Measurements from ENCODE around the gene LST1.

LST1 gene

DNA sequence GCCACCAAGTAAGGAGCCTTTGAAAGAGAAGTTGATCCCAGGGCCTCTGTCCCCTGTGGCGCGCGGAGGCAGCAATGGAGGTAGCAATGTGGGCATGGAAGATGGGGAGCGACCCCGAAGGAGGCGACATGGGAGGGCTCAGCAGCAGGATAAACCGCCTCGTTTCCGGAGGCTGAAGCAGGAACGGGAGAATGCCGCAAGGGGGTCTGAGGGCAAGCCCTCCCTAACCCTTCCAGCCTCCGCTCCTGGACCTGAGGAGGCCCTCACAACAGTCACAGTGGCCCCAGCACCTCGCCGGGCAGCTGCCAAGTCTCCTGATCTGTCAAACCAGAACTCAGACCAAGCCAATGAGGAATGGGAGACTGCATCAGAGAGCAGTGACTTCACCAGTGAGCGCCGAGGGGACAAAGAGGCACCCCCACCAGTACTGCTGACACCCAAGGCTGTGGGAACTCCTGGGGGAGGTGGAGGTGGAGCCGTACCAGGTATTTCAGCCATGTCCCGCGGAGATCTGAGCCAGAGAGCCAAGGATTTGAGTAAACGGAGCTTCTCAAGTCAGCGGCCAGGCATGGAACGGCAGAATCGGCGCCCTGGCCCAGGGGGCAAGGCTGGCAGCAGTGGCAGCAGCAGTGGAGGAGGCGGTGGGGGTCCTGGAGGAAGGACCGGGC, 46.3 kb downstream of the LST1 start:
- peaks cover 99% of the 10 kb centered on the region for H3K36me3 ChIP-seq (ENCODE audit: insufficient read depth, low read length)
- 0 out of 2 replicates have a peak, but pooled peaks cover 5% of the 10 kb centered on the region for H3F3A ChIP-seq (ENCODE audit: low read depth)
- no peaks in the 10 kb centered on the region for H3K9me2 ChIP-seq (replicated peaks; ENCODE audit: low read depth, low read length)
- peak overlapping the region; percentile 18 for H3K4me2 ChIP-seq (ENCODE audit: low read depth, low read length, poor library complexity, severe bottlenecking)
- H3K9me3 ChIP-seq (ENCODE audit: insufficient read depth, low read depth, low read length): no peaks in the 10 kb centered on the region
- H3K9ac ChIP-seq (ENCODE audit: low read depth, low read length, poor library complexity, severe bottlenecking): no peak overlapping the region
- TF ChIP-seq EZH2phosphoT487 (IDR thresholded peaks at IDR 0.05; ENCODE audit: borderline replicate concordance): no peak
- TF ChIP-seq, protein P1, sequence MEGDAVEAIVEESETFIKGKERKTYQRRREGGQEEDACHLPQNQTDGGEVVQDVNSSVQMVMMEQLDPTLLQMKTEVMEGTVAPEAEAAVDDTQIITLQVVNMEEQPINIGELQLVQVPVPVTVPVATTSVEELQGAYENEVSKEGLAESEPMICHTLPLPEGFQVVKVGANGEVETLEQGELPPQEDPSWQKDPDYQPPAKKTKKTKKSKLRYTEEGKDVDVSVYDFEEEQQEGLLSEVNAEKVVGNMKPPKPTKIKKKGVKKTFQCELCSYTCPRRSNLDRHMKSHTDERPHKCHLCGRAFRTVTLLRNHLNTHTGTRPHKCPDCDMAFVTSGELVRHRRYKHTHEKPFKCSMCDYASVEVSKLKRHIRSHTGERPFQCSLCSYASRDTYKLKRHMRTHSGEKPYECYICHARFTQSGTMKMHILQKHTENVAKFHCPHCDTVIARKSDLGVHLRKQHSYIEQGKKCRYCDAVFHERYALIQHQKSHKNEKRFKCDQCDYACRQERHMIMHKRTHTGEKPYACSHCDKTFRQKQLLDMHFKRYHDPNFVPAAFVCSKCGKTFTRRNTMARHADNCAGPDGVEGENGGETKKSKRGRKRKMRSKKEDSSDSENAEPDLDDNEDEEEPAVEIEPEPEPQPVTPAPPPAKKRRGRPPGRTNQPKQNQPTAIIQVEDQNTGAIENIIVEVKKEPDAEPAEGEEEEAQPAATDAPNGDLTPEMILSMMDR (conservative IDR thresholded peaks at IDR 0.05; ENCODE audit: low read length): no peak
- H3K27me3 ChIP-seq (ENCODE audit: insufficient read depth, low read length, poor library complexity, severe bottlenecking): no peaks in the 10 kb centered on the region
- H3K4me1 ChIP-seq (ENCODE audit: insufficient read depth, low read length, poor library complexity, severe bottlenecking): peaks cover 11% of the 10 kb centered on the region
- peaks cover 78% of the 10 kb centered on the region for H4K20me1 ChIP-seq (ENCODE audit: insufficient read depth, low read length, poor library complexity, severe bottlenecking)
- no peak overlapping the region for H2AFZ ChIP-seq (ENCODE audit: low read length)
- no peak overlapping the region for H3K4me3 ChIP-seq (ENCODE audit: low read length, poor library complexity, severe bottlenecking)
- H3K79me2 ChIP-seq (ENCODE audit: insufficient read depth, low read length): peaks cover 71% of the 10 kb centered on the region

DNA sequence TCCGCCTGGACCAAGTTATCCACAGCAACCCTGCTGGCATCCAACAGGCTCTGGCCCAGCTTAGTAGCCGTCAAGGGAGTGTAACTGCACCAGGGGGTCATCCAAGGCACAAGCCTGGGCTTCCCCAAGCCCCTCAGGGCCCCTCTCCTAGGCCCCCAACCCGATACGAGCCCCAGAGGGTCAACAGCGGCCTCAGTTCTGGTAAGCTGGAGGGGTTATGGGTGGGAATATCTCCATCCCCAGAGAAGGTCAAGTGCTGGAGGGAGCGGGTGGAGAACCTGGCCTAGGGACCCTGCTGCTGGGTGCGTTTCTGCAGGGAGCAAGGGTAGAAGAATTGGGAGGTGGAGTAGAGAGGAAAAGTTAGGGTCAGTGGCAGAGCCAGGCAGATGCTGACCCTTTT, 47.4 kb downstream of the LST1 start:
- Histone ChIP-seq H3K9me3 (ENCODE audit: insufficient read depth, low read depth, low read length) (no peaks in the 10 kb centered on the region), H3K36me3 (ENCODE audit: insufficient read depth, low read length) (peaks cover 95% of the 10 kb centered on the region), H3K9me2 (replicated peaks; ENCODE audit: low read depth, low read length) (no peaks in the 10 kb centered on the region), H3K4me2 (ENCODE audit: low read depth, low read length, poor library complexity, severe bottlenecking) (no peak overlapping the region), H3K9ac (ENCODE audit: low read depth, low read length, poor library complexity, severe bottlenecking) (no peak overlapping the region), H3K4me3 (ENCODE audit: low read length, poor library complexity, severe bottlenecking) (no peak overlapping the region), H3K27me3 (ENCODE audit: insufficient read depth, low read length, poor library complexity, severe bottlenecking) (no peaks in the 10 kb centered on the region), H3K79me2 (ENCODE audit: insufficient read depth, low read length) (peaks cover 60% of the 10 kb centered on the region), H4K20me1 (ENCODE audit: insufficient read depth, low read length, poor library complexity, severe bottlenecking) (peaks cover 71% of the 10 kb centered on the region), H3K4me1 (ENCODE audit: insufficient read depth, low read length, poor library complexity, severe bottlenecking) (peaks cover 6% of the 10 kb centered on the region), H3F3A (ENCODE audit: low read depth) (peaks cover 13% of the 10 kb centered on the region; the same call in 1 of the 2 replicates), H2AFZ (ENCODE audit: low read length) (no peak overlapping the region)
- TF ChIP-seq, protein P1 (conservative IDR thresholded peaks at IDR 0.05; ENCODE audit: low read length): no peak
- no peak for TF ChIP-seq EZH2phosphoT487 (IDR thresholded peaks at IDR 0.05; ENCODE audit: borderline replicate concordance)

- H3K27me3 ChIP-seq (ENCODE audit: insufficient read depth, low read length, poor library complexity, severe bottlenecking): no peaks in the 10 kb centered on the region
- H3K9me3 ChIP-seq (ENCODE audit: insufficient read depth, low read depth, low read length): no peaks in the 10 kb centered on the region
- H3F3A ChIP-seq (ENCODE audit: low read depth): peaks cover 13% of the 10 kb centered on the region; the same call in 1 of the 2 replicates
- no peak for TF ChIP-seq EZH2phosphoT487 (IDR thresholded peaks at IDR 0.05; ENCODE audit: borderline replicate concordance)
- TF ChIP-seq, protein P1 (conservative IDR thresholded peaks at IDR 0.05; ENCODE audit: low read length): no peak
- no peak overlapping the region for H2AFZ ChIP-seq (ENCODE audit: low read length)
- no peak overlapping the region for H3K4me3 ChIP-seq (ENCODE audit: low read length, poor library complexity, severe bottlenecking)
- peaks cover 6% of the 10 kb centered on the region for H3K4me1 ChIP-seq (ENCODE audit: insufficient read depth, low read length, poor library complexity, severe bottlenecking)
- peaks cover 66% of the 10 kb centered on the region for H4K20me1 ChIP-seq (ENCODE audit: insufficient read depth, low read length, poor library complexity, severe bottlenecking)
- no peaks in the 10 kb centered on the region for H3K9me2 ChIP-seq (replicated peaks; ENCODE audit: low read depth, low read length)
- H3K36me3 ChIP-seq (ENCODE audit: insufficient read depth, low read length): peaks cover 93% of the 10 kb centered on the region
- H3K79me2 ChIP-seq (ENCODE audit: insufficient read depth, low read length): peaks cover 53% of the 10 kb centered on the region
- no peak overlapping the region for H3K4me2 ChIP-seq (ENCODE audit: low read depth, low read length, poor library complexity, severe bottlenecking)
- H3K9ac ChIP-seq (ENCODE audit: low read depth, low read length, poor library complexity, severe bottlenecking): no peak overlapping the region
Measured at GRCh38 chr6:31634131-31634530, 48.1 kb downstream of the LST1 start.

All from Loucy (cell line).